ENCODE data around the gene POLR2H.

POLR2H gene

DNA sequence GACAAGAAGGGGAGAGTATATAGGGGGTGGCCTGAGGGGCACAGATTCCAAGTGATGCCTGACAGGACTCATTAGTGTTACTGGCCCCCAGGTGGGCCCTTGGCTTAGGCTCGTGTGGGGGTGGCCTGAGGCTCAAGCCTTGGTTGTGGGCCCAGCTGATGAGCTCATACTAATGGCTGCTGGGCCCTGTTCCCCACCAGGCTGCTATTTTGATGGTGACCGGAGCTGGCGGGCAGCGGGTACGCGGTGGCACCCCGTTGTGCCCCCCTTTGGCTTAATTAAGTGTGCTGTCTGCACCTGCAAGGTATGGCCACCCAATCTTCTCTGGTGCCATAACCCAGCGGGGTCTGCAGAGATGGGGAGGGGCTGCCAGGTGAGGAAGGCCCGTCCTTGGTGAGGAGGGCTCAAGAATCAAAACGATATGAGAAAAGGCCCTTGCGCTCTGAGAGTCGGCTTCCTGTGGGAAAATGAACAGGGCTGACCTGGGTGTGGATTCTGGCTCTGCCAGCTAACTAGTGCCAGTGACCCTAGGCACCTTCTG, 25.7 kb downstream of the POLR2H start:
- DNase-seq (ENCODE audit: low read depth in 3 of 3), result no peak

DNA sequence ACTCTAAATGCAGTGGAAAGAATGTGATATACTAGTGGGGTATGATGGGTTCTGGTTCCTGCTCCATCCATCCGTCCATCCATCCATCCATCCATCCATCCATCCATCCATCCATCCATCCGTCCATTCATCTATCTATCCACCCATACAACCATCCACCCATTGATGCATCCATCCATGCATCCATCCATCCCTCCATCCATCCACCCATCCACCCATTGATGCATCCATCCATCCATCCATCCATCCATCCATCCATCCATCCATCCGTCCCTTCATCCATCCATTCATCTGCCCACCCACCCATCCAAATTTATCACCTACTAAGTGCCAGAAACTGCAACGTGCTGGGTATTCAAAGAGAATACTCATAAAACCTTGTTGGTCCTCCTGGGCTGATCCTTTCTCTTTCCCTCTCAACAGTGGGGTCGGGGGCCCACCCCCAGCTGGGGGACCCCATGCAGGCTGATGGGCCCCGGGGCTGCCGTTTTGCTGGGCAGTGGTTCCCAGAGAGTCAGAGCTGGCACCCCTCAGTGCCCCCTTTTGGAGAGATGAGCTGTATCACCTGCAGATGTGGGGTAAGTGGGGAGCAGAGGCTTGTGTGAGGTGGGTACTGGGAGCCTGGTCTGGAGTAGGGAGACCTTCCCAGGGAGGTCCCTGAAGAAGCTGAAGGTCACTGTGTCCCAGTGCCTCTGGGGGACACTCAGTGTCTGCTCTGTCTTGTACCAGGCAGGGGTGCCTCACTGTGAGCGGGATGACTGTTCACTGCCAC, 26.8 kb downstream of the POLR2H start:
- no peak for DNase-seq (ENCODE audit: low read depth in 3 of 3)

DNA sequence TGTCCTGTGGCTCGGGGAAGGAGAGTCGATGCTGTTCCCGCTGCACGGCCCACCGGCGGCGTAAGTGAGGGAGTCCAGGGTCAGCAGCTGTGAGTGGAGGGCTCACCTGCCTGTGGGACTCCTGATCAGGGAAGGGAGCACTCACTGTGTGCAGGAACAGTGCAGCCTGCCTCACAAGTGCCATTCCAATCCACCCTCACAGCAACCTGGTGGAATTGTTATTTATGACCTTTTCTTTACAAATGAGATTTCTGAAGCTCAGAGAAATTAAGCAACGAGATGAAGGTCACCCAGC, 27.4 kb downstream of the POLR2H start:
- no peak for DNase-seq (ENCODE audit: low read depth in 3 of 3)

DNA sequence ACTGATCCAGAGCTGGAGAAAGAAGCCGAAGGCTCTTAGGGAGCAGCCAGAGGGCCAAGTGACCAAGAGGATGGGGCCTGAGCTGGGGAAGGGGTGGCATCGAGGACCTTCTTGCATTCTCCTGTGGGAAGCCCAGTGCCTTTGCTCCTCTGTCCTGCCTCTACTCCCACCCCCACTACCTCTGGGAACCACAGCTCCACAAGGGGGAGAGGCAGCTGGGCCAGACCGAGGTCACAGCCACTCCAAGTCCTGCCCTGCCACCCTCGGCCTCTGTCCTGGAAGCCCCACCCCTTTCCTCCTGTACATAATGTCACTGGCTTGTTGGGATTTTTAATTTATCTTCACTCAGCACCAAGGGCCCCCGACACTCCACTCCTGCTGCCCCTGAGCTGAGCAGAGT, 27.9 kb downstream of the POLR2H start:
- no peak for DNase-seq (ENCODE audit: low read depth in 3 of 3)

DNA sequence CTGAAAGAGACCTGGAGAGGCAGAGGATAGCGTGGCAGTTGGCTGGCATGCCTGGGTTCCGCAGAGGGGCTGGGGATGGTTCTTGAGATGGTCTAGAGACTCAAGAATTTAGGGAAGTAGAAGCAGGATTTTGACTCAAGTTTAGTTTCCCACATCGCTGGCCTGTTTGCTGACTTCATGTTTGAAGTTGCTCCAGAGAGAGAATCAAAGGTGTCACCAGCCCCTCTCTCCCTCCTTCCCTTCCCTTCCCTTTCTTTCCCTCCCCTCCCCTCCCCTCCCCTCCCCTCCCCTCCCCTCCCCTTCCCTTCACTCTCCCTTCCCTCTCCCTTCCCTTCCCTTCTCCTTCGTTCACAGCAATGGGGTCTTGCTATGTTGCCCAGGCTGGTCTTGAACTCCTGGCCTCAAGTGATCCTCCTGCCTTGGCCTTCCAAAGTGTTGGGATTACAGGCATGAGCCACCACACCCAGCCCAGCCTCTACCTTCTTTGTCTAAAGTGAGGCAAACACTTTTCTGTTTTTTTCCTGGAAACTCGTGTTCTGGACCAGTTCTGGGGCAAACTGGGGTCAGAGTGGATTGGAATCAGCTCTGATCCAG, 28.5 kb downstream of the POLR2H start:
- no peak for DNase-seq (ENCODE audit: low read depth in 3 of 3)

DNA sequence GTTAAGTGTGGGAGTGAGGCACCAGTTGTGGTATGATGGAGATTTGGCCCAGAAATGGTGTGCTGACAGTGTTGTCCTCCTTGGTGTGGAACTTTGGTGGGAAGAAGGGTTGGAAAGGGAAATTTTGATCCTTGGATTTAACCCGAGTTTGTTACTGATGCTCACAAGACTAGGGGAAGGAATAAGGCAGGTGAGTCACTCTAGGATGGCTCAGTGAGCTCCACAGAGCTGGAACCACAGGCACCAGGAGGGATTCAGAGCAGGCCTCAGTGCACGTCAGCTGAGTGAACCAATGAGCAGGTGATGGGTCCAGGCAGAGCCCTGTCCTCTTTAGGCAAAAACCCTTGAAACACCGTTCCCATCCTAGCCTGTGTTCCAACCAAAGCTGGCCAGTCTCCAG, 29.8 kb downstream of the POLR2H start:
- DNase-seq (ENCODE audit: low read depth in 3 of 3), result no peak

DNA sequence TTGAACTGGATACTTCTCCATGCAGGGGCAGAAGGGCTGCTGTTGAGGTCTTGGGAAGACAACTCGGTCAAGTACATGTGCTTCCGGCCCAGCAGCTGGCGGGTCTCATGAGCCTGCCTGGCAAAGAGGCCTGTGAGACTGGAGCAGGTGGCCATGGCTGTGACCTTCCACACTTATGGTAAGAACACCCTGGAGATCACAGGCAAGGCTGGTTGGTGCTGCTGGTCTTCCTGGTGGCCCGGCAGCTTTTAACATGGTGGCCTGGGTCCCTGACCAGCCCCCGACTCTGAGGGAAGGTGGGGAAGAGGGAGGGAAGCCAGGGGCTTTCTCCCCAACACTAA, 33.8 kb downstream of the POLR2H start:
- no peak for DNase-seq (ENCODE audit: low read depth in 3 of 3)

DNA sequence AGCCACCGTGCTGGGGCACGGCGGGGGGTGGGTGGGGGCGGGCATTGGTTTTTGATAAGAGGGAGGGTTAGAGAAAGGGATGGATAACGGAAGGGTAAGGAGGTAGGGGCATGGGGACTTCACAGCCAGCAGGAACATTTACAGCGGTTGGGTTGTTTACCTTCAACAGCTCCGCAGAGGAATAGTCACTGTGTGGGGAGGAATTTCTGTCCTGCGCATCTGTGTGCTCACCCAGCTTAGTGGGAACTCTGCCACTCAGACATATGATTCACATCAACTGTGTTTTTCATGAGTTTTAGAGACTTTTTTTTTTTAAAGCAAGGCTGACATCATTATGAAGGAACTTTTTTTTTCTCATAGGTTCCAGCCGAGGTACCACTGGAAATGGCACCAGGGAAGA, 37.9 kb downstream of the POLR2H start:
- no peak for DNase-seq (ENCODE audit: low read depth in 3 of 3)

DNA sequence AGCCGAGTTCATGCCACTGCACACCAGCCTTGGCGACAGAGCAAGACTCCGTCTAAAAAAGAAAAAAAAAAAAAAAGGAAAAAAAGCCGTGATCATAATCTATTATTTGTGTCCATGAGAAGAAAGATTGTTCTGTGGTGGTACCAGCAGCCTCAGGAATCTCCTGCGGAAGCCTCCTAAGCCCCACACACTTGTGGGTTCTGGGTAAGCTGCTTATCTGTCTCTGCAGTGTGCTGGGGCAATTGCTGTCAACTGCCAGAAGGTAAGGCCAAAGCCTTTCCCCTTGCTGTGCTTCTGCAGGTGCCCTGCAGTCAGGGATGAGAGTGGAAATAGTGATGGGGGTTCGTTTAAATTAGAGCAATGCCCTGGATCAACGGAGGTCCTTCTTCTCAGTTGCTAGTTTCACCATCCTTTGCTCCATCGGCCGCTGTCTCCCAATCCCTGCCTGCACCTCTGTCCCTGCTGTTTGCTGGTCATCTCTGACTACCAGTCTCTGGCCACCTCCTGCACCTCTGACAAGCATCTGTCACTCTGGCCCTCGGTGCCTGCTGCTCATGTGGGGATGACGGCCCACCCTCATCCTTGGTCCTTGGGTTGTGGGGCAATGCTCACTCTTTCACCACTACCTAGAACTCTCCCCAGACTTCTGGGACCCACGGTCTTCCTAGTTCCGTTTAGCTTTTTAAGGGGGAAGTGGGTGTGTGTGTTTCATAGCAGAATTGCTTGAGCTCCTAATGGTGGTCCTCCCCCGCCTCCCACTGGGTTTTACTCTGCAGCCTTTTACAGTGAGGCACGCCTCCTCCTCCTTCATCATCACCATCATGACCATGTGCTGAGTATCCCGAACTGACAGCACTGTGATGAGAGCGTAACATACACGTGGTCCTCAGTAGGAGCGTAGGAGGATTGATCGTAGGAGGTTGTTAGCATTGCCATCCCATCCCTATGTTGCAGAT, 43.8 kb downstream of the POLR2H start:
- no peak for DNase-seq (ENCODE audit: low read depth in 3 of 3)

DNA sequence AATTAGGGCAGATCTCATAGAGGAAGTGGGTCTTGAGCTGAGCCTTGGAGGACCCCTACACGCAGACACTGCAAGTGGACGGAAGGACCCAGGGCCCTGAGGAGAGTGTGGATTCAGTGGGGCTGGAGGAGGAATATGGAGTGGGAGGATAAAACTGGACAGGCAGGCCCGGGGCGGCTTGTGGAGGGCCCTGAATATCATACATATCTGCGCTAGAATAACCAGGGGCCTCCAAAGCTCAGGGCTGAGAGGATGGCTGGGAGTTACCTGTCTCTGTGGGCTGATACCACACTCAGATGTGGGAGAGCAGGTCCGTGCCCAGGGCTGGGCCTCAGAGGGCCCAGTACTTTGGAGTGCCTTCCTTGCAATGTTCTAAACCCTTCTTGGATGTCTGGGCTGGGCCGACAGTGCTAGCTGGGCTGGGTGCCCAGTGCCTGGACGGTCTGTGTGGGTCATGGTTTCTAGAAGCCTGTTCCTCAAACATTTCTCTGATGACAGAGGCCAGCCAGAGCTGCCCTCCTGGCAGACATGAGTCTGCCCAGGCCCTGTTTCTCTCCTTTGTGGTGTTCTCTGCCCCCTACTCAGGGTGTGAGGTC, 47.9 kb downstream of the POLR2H start:
- no peak for DNase-seq (ENCODE audit: low read depth in 3 of 3)

DNA sequence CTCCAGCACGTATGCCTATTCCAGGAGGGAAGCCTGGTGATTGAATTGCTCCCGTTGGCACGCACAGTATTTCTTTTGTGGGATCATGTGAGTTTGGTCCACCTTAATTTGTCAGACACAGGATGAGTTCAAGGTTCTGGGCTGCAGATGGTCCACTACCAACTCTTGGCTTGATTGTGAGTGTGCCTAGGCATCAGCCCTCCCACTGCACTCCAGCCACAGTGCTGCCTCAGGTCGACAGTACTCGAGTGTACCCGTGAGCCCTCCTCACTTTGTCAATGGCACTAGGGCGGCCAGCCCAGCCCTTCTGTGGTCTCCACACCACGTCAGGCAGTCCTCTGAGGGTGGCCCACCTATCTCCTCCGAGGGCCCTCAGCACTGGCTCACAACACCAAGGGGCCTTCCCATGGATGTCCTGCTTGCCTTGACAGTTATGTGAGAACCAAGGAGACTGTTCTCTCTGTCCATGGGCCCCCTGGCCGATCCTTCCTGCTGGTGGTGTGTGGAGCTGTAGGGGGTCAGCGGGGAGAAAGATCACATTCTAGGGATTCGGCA, 48.5 kb downstream of the POLR2H start:
- DNase-seq (ENCODE audit: low read depth in 3 of 3), result no peak

DNA sequence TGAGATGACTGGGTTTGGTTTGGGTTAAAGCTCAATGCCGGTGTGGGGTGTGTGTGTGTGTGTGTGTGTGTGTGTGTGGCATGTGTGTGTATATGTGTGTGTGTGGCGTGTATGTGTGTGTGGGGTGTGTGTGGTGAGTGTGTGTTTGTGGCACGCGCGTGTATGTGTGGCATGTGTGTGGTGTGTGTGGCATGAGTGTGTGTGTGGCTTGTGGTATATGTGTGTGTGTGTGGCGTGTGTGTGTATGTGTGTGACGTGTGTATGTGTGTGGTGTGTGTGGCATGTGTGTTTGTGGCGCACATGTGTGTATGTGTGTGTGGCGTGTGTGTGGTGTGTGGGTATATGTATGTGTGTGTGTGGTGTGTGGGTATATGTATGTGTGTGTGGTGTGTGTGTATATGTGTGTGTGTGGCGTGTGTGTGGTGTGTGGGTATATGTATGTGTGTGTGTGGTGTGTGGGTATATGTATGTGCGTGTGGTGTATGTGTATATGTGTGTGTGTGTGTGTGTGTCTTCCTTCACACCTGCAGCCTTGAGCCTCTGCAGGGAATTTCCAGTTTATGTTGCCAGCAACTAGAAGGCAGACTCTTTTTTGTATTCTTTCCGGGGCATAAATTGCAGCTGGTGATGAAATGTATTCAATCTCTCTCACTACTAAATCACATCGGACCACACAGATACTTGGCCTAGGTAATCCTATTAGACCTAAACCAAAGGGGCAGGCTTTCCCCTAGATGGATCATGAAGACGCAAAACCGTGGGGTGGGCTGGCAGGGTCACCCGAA, 53.1 kb downstream of the POLR2H start:
- DNase-seq (ENCODE audit: low read depth in 3 of 3), result no peak

DNA sequence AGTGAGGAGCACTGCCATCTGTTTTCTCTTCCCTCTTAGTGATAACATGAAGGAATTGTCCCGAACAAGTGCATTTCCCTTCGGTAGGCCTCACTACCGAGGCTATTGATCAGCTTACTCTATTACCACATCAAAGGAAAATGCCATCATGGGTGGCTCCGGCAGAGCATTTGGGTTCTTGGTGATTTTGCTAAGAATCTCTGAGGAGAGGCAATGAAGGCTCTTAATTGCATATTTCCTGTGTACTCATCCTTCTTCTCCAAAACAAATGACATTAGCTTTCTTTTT, 53.6 kb downstream of the POLR2H start:
- DNase-seq (ENCODE audit: low read depth in 3 of 3), result no peak

DNA sequence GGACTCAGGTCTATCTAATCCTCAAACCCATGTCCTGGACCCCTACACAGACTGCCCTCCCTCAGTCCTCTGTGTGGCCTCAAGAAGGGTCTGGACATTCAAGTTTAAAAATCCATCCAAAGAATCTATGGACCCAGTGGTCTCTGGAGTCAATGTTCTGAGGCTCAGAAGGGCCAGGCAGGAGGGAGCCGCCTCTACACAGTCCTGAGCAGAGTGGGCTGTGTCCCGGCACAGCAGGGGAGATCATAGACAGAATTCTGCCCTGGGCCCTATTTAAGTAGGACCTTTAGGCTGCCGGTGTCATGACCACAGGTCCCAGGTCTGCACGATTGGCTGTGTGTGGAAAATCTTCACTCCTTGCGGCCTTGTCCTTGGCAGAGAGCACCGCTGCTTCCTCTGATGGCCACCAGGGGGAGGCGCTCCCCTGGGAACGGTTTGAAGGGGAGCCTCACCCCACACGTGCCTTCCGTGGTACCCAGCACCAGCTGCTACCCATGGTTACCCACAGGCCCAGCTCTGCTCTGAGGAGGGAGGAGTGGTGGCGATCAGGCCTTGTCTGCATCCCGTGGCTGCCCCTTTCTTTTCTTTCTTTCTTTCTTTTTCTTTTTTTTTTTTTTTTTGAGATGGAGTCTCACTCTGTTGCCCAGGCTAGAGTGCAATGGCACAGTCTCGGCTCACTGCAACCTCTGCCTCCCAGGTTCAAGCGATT, 56.3 kb downstream of the POLR2H start:
- DNase-seq (ENCODE audit: low read depth in 3 of 3), result peak; percentile 46 to 63 (median 55)
